ENCODE measurements around the gene ITGB6.

DNA sequence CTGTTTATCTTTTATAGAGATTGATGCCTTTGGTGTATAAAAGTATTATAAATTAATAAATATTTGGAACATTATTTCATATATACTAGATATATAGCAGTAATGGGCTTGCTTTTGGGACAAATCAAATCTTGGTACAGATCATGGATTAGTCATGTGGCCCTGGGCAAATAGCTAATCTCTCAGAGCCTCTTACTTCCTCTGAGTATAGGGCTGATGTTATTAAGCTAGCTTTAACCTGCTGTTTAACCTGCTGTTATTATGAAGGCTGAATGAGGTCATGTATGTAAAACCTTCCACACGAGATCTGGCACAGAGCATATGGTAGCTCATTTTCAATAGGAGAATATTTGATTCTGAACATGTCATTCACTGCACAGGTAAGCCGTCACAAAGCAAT, 5.7 kb downstream of the ITGB6 start:
- TF ChIP-seq CTCF (IDR thresholded peaks at IDR 0.05) = no peak
- TF ChIP-seq ZFX (IDR thresholded peaks at IDR 0.05; ENCODE audit: borderline replicate concordance) = no peak
